ENCODE data around the gene LIG4. TPM values are rescaled to one million over a fixed set of nuclear protein-coding genes. Genes with fewer than 3 reads are reported as not detected.

LIG4 gene
- total and polyA plus RNA-seq, 4 donors: 4.3 to 9.5 (median 5.2) TPM

- Histone ChIP-seq H3K27ac (ENCODE audit: low read depth in 1 of 2, low read length in 2 of 2) (no peak overlapping the region), H3K4me3 (ENCODE audit: low read depth in 1 of 3, low read length in 3 of 3) (no peak overlapping the region), H3K4me1 (ENCODE audit: control insufficient read depth in 4 of 4, insufficient read depth in 4 of 4, low read length in 3 of 4) (no peaks in the 10 kb centered on the region), H3K27me3 (ENCODE audit: control insufficient read depth in 4 of 4, insufficient read depth in 4 of 4, low read length in 3 of 4) (no peaks in the 10 kb centered on the region), H3K9me3 (ENCODE audit: control insufficient read depth in 4 of 4, low read length in 3 of 4) (no peaks in the 10 kb centered on the region), H3K9ac (ENCODE audit: low read depth in 1 of 2, low read length in 2 of 2) (no peak overlapping the region), H3K36me3 (ENCODE audit: control insufficient read depth in 4 of 4, insufficient read depth in 3 of 4, low read depth in 1 of 4, low read length in 3 of 4) (no peaks in the 10 kb centered on the region)
- no peak for DNase-seq (ENCODE audit: low spot score)
- WGBS: 83% methylated on average over 1 of the region's 1 CpG
- no peak for TF ChIP-seq YY1 (IDR thresholded peaks at IDR 0.05)
- no peak for TF ChIP-seq FOXA1 (IDR thresholded peaks at IDR 0.05)
- TF ChIP-seq ATF3 (IDR thresholded peaks at IDR 0.05): no peak
- no peak for TF ChIP-seq REST (IDR thresholded peaks at IDR 0.05)
- TF ChIP-seq TAF1 (conservative IDR thresholded peaks at IDR 0.05): no peak
- no peak for TF ChIP-seq RXRA (IDR thresholded peaks at IDR 0.05)
Measured at GRCh38 chr13:108200781-108201398, 14.4 kb downstream of the LIG4 start.

- no peak for TF ChIP-seq HNF4G (IDR thresholded peaks at IDR 0.05)
- no peak for TF ChIP-seq RAD21 (IDR thresholded peaks at IDR 0.05)
- Histone ChIP-seq H3K36me3 (ENCODE audit: control insufficient read depth in 4 of 4, insufficient read depth in 3 of 4, low read depth in 1 of 4, low read length in 3 of 4) (no peaks in the 10 kb centered on the region), H3K4me1 (ENCODE audit: control insufficient read depth in 4 of 4, insufficient read depth in 4 of 4, low read length in 3 of 4) (no peaks in the 10 kb centered on the region), H3K27ac (ENCODE audit: low read depth in 1 of 2, low read length in 2 of 2) (no peak overlapping the region), H3K27me3 (ENCODE audit: control insufficient read depth in 4 of 4, insufficient read depth in 4 of 4, low read length in 3 of 4) (no peaks in the 10 kb centered on the region), H3K9ac (ENCODE audit: low read depth in 1 of 2, low read length in 2 of 2) (no peak overlapping the region), H3K9me3 (ENCODE audit: control insufficient read depth in 4 of 4, low read length in 3 of 4) (peaks cover 0 to 6% (median 3%) of the 10 kb centered on the region in 4 donors), H3K4me3 (ENCODE audit: low read depth in 1 of 3, low read length in 3 of 3) (no peak overlapping the region)
- 95% methylated on average over 5 of the region's 5 CpGs for WGBS
- DNase-seq (ENCODE audit: low spot score): no peak
Measured at GRCh38 chr13:108195861-108196260, 19.5 kb downstream of the LIG4 start.

GRCh38 chr13:108195146-108195545, 20.2 kb downstream of the LIG4 start:
- Histone ChIP-seq H3K4me3 (ENCODE audit: low read depth in 1 of 3, low read length in 3 of 3) (no peak overlapping the region), H3K4me1 (ENCODE audit: control insufficient read depth in 4 of 4, insufficient read depth in 4 of 4, low read length in 3 of 4) (no peaks in the 10 kb centered on the region), H3K9me3 (ENCODE audit: control insufficient read depth in 4 of 4, low read length in 3 of 4) (peaks cover 0 to 6% (median 3%) of the 10 kb centered on the region in 4 donors), H3K36me3 (ENCODE audit: control insufficient read depth in 4 of 4, insufficient read depth in 3 of 4, low read depth in 1 of 4, low read length in 3 of 4) (no peaks in the 10 kb centered on the region), H3K27me3 (ENCODE audit: control insufficient read depth in 4 of 4, insufficient read depth in 4 of 4, low read length in 3 of 4) (no peaks in the 10 kb centered on the region), H3K9ac (ENCODE audit: low read depth in 1 of 2, low read length in 2 of 2) (no peak overlapping the region), H3K27ac (ENCODE audit: low read depth in 1 of 2, low read length in 2 of 2) (no peak overlapping the region)
- TF ChIP-seq NR2F2 (IDR thresholded peaks at IDR 0.05): no peak
- DNase-seq (ENCODE audit: low spot score): no peak
- 43% methylated on average over 1 of the region's 1 CpG for WGBS

GRCh38 chr13:108194435-108194936, 20.9 kb downstream of the LIG4 start:
- H3K27me3 ChIP-seq (ENCODE audit: control insufficient read depth in 4 of 4, insufficient read depth in 4 of 4, low read length in 3 of 4): no peaks in the 10 kb centered on the region
- no peak overlapping the region for H3K4me3 ChIP-seq (ENCODE audit: low read depth in 1 of 3, low read length in 3 of 3)
- H3K9ac ChIP-seq (ENCODE audit: low read depth in 1 of 2, low read length in 2 of 2): no peak overlapping the region
- H3K4me1 ChIP-seq (ENCODE audit: control insufficient read depth in 4 of 4, insufficient read depth in 4 of 4, low read length in 3 of 4): no peaks in the 10 kb centered on the region
- H3K27ac ChIP-seq (ENCODE audit: low read depth in 1 of 2, low read length in 2 of 2): no peak overlapping the region
- 78% methylated on average over 5 of the region's 5 CpGs for WGBS
- H3K9me3 ChIP-seq (ENCODE audit: control insufficient read depth in 4 of 4, low read length in 3 of 4): peaks cover 0 to 6% (median 3%) of the 10 kb centered on the region in 4 donors
- H3K36me3 ChIP-seq (ENCODE audit: control insufficient read depth in 4 of 4, insufficient read depth in 3 of 4, low read depth in 1 of 4, low read length in 3 of 4): no peaks in the 10 kb centered on the region
- DNase-seq (ENCODE audit: low spot score): no peak
- TF ChIP-seq FOXA1 (IDR thresholded peaks at IDR 0.05) (no peak), TAF1 (conservative IDR thresholded peaks at IDR 0.05) (no peak), EGR1 (IDR thresholded peaks at IDR 0.05; ENCODE audit: low read depth in 2 of 2) (no peak), GABPA (IDR thresholded peaks at IDR 0.05 in 1 of 2, conservative IDR thresholded peaks at IDR 0.05 in 1 of 2) (no peak), NR2F2 (IDR thresholded peaks at IDR 0.05) (no peak), YY1 (IDR thresholded peaks at IDR 0.05) (no peak), REST (IDR thresholded peaks at IDR 0.05) (no peak), RXRA (IDR thresholded peaks at IDR 0.05) (no peak), MAX (IDR thresholded peaks at IDR 0.05) (no peak), RAD21 (IDR thresholded peaks at IDR 0.05) (no peak)
